HepG2 (cell line): Measurements from ENCODE around the gene C11orf68. TPM values are rescaled to one million over a fixed set of nuclear protein-coding genes. Genes with fewer than 3 reads are reported as not detected.
A peak's percentile ranks its signal among the peaks of the same experiment; 100 is the strongest.

ENCODE experiments used
- ATAC-seq: fragments of 200-7000 bp; cut with Tn5 transposase; 3 replicates; pipeline ENCODE4 v1.9.1; 2020; ENCODE audit warnings: mild to moderate bottlenecking, moderate library complexity
- BruUV-seq: library from RNA; stranded (reverse); fragments of 400-500 nt; replicated peaks from 2 replicates; lab custom pipeline; 2021; lab: Mats Ljungman, UMichigan
- CTCF ChIA-PET: fragments of 300-600 bp; formaldehyde crosslinking; extraction: SDS; loops from one replicate; lab custom pipeline; 2021; ENCODE audit warnings: low total read pairs, inconsistent platforms, low intra/inter-chr PET ratio; lab: Yijun Ruan, JAX
- POLR2A ChIA-PET: fragments of 350-600 bp; sonication (Branson Sonifier 250); formaldehyde crosslinking; loops from one replicate; lab custom pipeline; 2020; ENCODE audit warnings: antibody characterized with exemption, inconsistent platforms; lab: Yijun Ruan, JAX
- DNase-seq: peaks from one replicate; pipeline ENCODE4 v3.0.0-alpha.2; 2015; ENCODE audit warnings: low spot score
- FAIRE-seq: peaks from 3 replicates; lab custom pipeline; 2011; peaks lifted over from hg19 to GRCh38; lab: Jason Lieb, UNC
- H2AFZ ChIP-seq: one replicate; pipeline ENCODE4 v1.6.1; 2011; ENCODE audit warnings: low read length, inconsistent platforms
- H3K27ac ChIP-seq: fragments of 300-600 bp; 3 replicates; pipeline ENCODE4 v1.8.0; 2011; ENCODE audit warnings: mixed run types, mild to moderate bottlenecking, mixed read lengths, low read length, inconsistent platforms; ENCODE audit not compliant: insufficient read depth; ENCODE audit errors: extremely low read length
- H3K27me3 ChIP-seq, 2 experiments: fragments of 200-600 bp in 1 of 2; 2 replicates in 1 of 2; 3 replicates in 1 of 2; pipeline versions ENCODE4 v1.6.0 to v1.8.0; 2011; ENCODE audit warnings: low read length in 2 of 2, mild to moderate bottlenecking in 2 of 2, moderate library complexity in 2 of 2, inconsistent platforms in 1 of 2; ENCODE audit not compliant: insufficient read depth in 2 of 2, control insufficient read depth in 1 of 2
- H3K36me3 ChIP-seq, 2 experiments: fragments of 200-600 bp in 1 of 2; replicated peaks in 1 of 2; 2 replicates in 1 of 2; 3 replicates in 1 of 2; pipeline versions ENCODE4 v1.5.1 to v1.8.0; 2011; ENCODE audit warnings: low read length in 2 of 2, inconsistent platforms in 1 of 2; ENCODE audit not compliant: insufficient read depth in 2 of 2, control insufficient read depth in 1 of 2
- H3K4me1 ChIP-seq: 2 replicates; pipeline ENCODE4 v1.5.1; 2012; ENCODE audit warnings: low read length, inconsistent platforms; ENCODE audit not compliant: insufficient read depth
- H3K4me2 ChIP-seq: 2 replicates; pipeline ENCODE4 v1.6.0; 2011; ENCODE audit warnings: low read depth, low read length, inconsistent platforms
- H3K4me3 ChIP-seq, 3 experiments: fragments of 200-600 bp in 1 of 3; sonication (generic), shearing (Covaris generic) in 1 of 3; replicated peaks in 1 of 3; 2 replicates each; pipeline ENCODE4 v1.5.1; 2011 to 2016; ENCODE audit warnings: low read length in 3 of 3, inconsistent platforms in 2 of 3, low read depth in 2 of 3, mild to moderate bottlenecking in 2 of 3, control low read depth in 1 of 3, mixed read lengths in 1 of 3; ENCODE audit not compliant: insufficient read depth in 1 of 3
- H3K79me2 ChIP-seq: one replicate; pipeline ENCODE4 v1.6.1; 2011; ENCODE audit warnings: low read length, inconsistent platforms; ENCODE audit not compliant: insufficient read depth
- H3K9ac ChIP-seq: 2 replicates; pipeline ENCODE4 v1.6.0; 2011; ENCODE audit warnings: mild to moderate bottlenecking, low read depth, low read length, inconsistent platforms; ENCODE audit not compliant: insufficient read depth
- H3K9me3 ChIP-seq: 2 replicates; pipeline ENCODE4 v1.5.1; 2012; ENCODE audit warnings: mild to moderate bottlenecking, low read length
- H4K20me1 ChIP-seq: 2 replicates; pipeline ENCODE4 v1.6.0; 2011; ENCODE audit warnings: inconsistent platforms, mild to moderate bottlenecking, low read length, moderate library complexity; ENCODE audit not compliant: insufficient read depth
- FOXA3 ChIP-seq: IDR thresholded peaks from 2 replicates; pipeline ENCODE4 v1.6.1; 2016; ENCODE audit warnings: missing genetic modification reagents, missing compliant biosample characterization
- KLF11 ChIP-seq: IDR thresholded peaks from 2 replicates; pipeline ENCODE4 v1.6.1; 2016; ENCODE audit warnings: missing compliant biosample characterization
- MEIS1 ChIP-seq: sonication (generic); formaldehyde crosslinking; IDR thresholded peaks from 2 replicates; pipeline ENCODE4 v1.9.0; 2021; ENCODE audit warnings: mild to moderate bottlenecking, missing genetic modification reagents, moderate library complexity, borderline replicate concordance
- MTF2 ChIP-seq: sonication (generic); formaldehyde crosslinking; IDR thresholded peaks from 2 replicates; pipeline ENCODE4 v1.5.0; 2020; ENCODE audit warnings: missing genetic modification reagents, borderline replicate concordance
- MXD1 ChIP-seq: sonication (generic); formaldehyde crosslinking; IDR thresholded peaks from 2 replicates; pipeline ENCODE4 v1.4.0; 2020; ENCODE audit warnings: mild to moderate bottlenecking, missing genetic modification reagents
- ZBTB1 ChIP-seq: sonication (generic); formaldehyde crosslinking; IDR thresholded peaks from 2 replicates; pipeline ENCODE4 v1.4.0; 2020; ENCODE audit warnings: missing genetic modification reagents, borderline replicate concordance
- ZNF441 ChIP-seq: sonication (generic); formaldehyde crosslinking; IDR thresholded peaks from 2 replicates; pipeline ENCODE4 v1.7.0; 2021; ENCODE audit warnings: missing genetic modification reagents, borderline replicate concordance
- WGBS: methylation state at CpG from one replicate; pipeline ENCODE4 v1.1.6; 2017; ENCODE audit warnings: low lambda C conversion rate; 5-methylcytosine and 5-hydroxymethylcytosine counted together
- in situ Hi-C: cut with HindIII; loops from 2 replicates; pipeline ENCODE4 v1.10.0; 2017; ENCODE audit warnings: low pct_unique_long_range_greater_than_20kb; ENCODE audit not compliant: extremely low pct_ligation_motif_present
- intact Hi-C: fragments of 100-400 bp; cut with micrococcal nuclease; formaldehyde crosslinking; loops from one replicate; pipeline ENCODE4 v1.10.0; 2022; ENCODE audit not compliant: unreplicated experiment
- polyA plus RNA-seq, 8 experiments: library from polyadenylated mRNA; depleted of rRNA in 3 of 8; stranded (reverse) in 7 of 8; unstranded in 1 of 8; fragments of >200 nt; fragmentation: Illumina TruSeq in 4 of 8; extraction: Trizol in 4 of 8; gene quantifications; 2 replicates each; pipeline versions ENCODE4 v1.2.1 to v1.2.3, GENCODE V29; 2011 to 2016; ENCODE audit warnings: low read depth in 4 of 8, missing spikeins in 1 of 8, mixed read lengths in 1 of 8; ENCODE audit not compliant: insufficient read depth in 1 of 8
- total RNA-seq, 5 experiments: library from RNA; depleted of rRNA; stranded (reverse); fragments of >200 nt; fragmentation: Illumina TruSeq; extraction: Trizol; gene quantifications; 2 replicates each; pipeline ENCODE4 v1.2.3, GENCODE V29; 2016; ENCODE audit warnings: low read depth in 1 of 5
- TF ChIP-seq, protein P1 (sequence below), 2 experiments: sonication (generic) in 1 of 2; formaldehyde crosslinking in 1 of 2; IDR thresholded peaks; 2 replicates each; pipeline versions ENCODE4 v1.5.1 to v1.6.1; 2011 to 2020; ENCODE audit warnings: borderline replicate concordance in 1 of 2, low read depth in 1 of 2, low read length in 1 of 2, mild to moderate bottlenecking in 1 of 2, missing genetic modification reagents in 1 of 2, moderate library complexity in 1 of 2
- TF ChIP-seq, protein P2 (sequence below): sonication (generic); formaldehyde crosslinking; IDR thresholded peaks from 2 replicates; pipeline ENCODE4 v1.4.0; 2020; ENCODE audit warnings: mild to moderate bottlenecking, missing genetic modification reagents
- TF ChIP-seq, protein P3 (sequence below): sonication (generic); formaldehyde crosslinking; conservative IDR thresholded peaks from 2 replicates; pipeline ENCODE4 v1.8.1; 2023; ENCODE audit warnings: missing genetic modification reagents
- TF ChIP-seq, protein P4 (sequence below): IDR thresholded peaks from 2 replicates; pipeline ENCODE4 v1.6.1; 2016; ENCODE audit warnings: low read depth, borderline replicate concordance

Gene C11orf68
- total and polyA plus RNA-seq, 2 of the 13 experiments (the other 11 are each of a cell fraction or from before 2014, with no cell fraction given), result 8.4 to 28.3 TPM

- TF ChIP-seq MEIS1, result no peak
- TF ChIP-seq ZNF441 (CRISPR knock-in tag), result peak; percentile 98
- TF ChIP-seq, protein P1, sequence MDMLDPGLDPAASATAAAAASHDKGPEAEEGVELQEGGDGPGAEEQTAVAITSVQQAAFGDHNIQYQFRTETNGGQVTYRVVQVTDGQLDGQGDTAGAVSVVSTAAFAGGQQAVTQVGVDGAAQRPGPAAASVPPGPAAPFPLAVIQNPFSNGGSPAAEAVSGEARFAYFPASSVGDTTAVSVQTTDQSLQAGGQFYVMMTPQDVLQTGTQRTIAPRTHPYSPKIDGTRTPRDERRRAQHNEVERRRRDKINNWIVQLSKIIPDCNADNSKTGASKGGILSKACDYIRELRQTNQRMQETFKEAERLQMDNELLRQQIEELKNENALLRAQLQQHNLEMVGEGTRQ (IDR thresholded peaks at IDR 0.05; ENCODE audit: low read depth, low read length), result peak; percentile 54
- TF ChIP-seq, protein P1 (CRISPR knock-in tag; IDR thresholded peaks at IDR 0.05; ENCODE audit: borderline replicate concordance), result peak; percentile 72; the same call in 1 of the 2 replicates
- TF ChIP-seq, protein P2, sequence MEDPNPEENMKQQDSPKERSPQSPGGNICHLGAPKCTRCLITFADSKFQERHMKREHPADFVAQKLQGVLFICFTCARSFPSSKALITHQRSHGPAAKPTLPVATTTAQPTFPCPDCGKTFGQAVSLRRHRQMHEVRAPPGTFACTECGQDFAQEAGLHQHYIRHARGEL (CRISPR knock-in tag), result no peak
- no peak for TF ChIP-seq KLF11 (CRISPR knock-in tag)
- TF ChIP-seq MTF2 (CRISPR knock-in tag), result no peak
- TF ChIP-seq, protein P3, sequence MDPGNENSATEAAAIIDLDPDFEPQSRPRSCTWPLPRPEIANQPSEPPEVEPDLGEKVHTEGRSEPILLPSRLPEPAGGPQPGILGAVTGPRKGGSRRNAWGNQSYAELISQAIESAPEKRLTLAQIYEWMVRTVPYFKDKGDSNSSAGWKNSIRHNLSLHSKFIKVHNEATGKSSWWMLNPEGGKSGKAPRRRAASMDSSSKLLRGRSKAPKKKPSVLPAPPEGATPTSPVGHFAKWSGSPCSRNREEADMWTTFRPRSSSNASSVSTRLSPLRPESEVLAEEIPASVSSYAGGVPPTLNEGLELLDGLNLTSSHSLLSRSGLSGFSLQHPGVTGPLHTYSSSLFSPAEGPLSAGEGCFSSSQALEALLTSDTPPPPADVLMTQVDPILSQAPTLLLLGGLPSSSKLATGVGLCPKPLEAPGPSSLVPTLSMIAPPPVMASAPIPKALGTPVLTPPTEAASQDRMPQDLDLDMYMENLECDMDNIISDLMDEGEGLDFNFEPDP (CRISPR knock-in tag), result no peak
- TF ChIP-seq, protein P4, sequence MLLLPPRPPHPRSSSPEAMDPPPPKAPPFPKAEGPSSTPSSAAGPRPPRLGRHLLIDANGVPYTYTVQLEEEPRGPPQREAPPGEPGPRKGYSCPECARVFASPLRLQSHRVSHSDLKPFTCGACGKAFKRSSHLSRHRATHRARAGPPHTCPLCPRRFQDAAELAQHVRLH (CRISPR knock-in tag), result no peak
- TF ChIP-seq MXD1 (CRISPR knock-in tag), result no peak
- no peak for TF ChIP-seq FOXA3 (CRISPR knock-in tag)
- no peak for TF ChIP-seq ZBTB1 (CRISPR knock-in tag)
- 22% methylated on average over 9 of the region's 9 CpGs for WGBS
- Histone ChIP-seq H3K27me3 (peaks cover 0 to 3% of the 10 kb centered on the region in 2 experiments; a peak in 1 of 5 replicates), H3K4me3 (no peak overlapping the region), H3K27ac (no peak overlapping the region), H4K20me1 (no peaks in the 10 kb centered on the region), H3K36me3 (no peaks in the 10 kb centered on the region), H2AFZ (no peak overlapping the region), H3K79me2 (no peaks in the 10 kb centered on the region), H3K9ac (no peak overlapping the region), H3K9me3 (no peaks in the 10 kb centered on the region), H3K4me2 (peak overlapping the region; percentile 18; the same call in 1 of the 2 replicates), H3K4me1 (peaks cover 46% of the 10 kb centered on the region)
- ChIA-PET CTCF (interaction anchor here (1.6 kb wide), 1 partner anchor 56 kb away, joined by 5 read pairs; no protein-coding TSS in a partner anchor), POLR2A (interaction anchor here (1.0 kb wide), 1 partner anchor 28 kb away, joined by 3 read pairs; no protein-coding TSS in a partner anchor)
- in situ Hi-C loops, result no loop called here
- intact Hi-C loops, result loop anchor here (5.0 kb wide), 1 partner anchor 45 kb away; the partner anchor contains the start of gene FIBP
- ATAC-seq, result no peak
- no peak for DNase-seq
- FAIRE-seq, result no peak
- BruUV-seq, result no TSS peak
Measured at GRCh38 chr11:65932558-65932919, 13.7 kb upstream of the C11orf68 start.
